Measurements from ENCODE around the gene GAA. TPM values are rescaled to one million over a fixed set of nuclear protein-coding genes. Genes with fewer than 3 reads are reported as not detected.

The GAA gene
- total RNA-seq, 2 experiments from 2014 or later, result 18.1 to 22.3 TPM

GRCh38 chr17:80068301-80069222 lies 32.8 kb upstream of the GAA start:
- peaks cover 7% of the 10 kb centered on the region for H3K4me1 Mint-ChIP-seq (ENCODE audit: low read depth)
- no peak for ATAC-seq
- CTCF ChIA-PET, result interaction anchor here (1.2 kb wide), 1 partner anchor 14 kb away, joined by 3 read pairs; no protein-coding TSS in a partner anchor
- H3K4me3 Mint-ChIP-seq, result no peak overlapping the region
- no peaks in the 10 kb centered on the region for H3K9me3 Mint-ChIP-seq (ENCODE audit: insufficient read depth)
- no peaks in the 10 kb centered on the region for H3K27me3 Mint-ChIP-seq (ENCODE audit: low read depth)
- H3K36me3 Mint-ChIP-seq (ENCODE audit: low read depth), result no peaks in the 10 kb centered on the region
- POLR2A ChIA-PET, result no interaction called here
- H3K27ac Mint-ChIP-seq, result no peak overlapping the region
- DNase-seq, result no peak

GRCh38 chr17:80070375-80071115 lies 30.8 kb upstream of the GAA start:
- Mint-ChIP-seq H3K36me3 (ENCODE audit: low read depth) (no peaks in the 10 kb centered on the region), H3K4me1 (ENCODE audit: low read depth) (peaks cover 7% of the 10 kb centered on the region), H3K27me3 (ENCODE audit: low read depth) (no peaks in the 10 kb centered on the region), H3K4me3 (no peak overlapping the region), H3K27ac (no peak overlapping the region), H3K9me3 (ENCODE audit: insufficient read depth) (no peaks in the 10 kb centered on the region)
- DNase-seq, result no peak
- ATAC-seq, result no peak
- ChIA-PET CTCF (no interaction called here), POLR2A (no interaction called here)

- ChIA-PET CTCF (no interaction called here), POLR2A (no interaction called here)
- H3K4me3 Mint-ChIP-seq, result no peak overlapping the region
- H3K27me3 Mint-ChIP-seq (ENCODE audit: low read depth), result no peaks in the 10 kb centered on the region
- DNase-seq (no peak), ATAC-seq (no peak)
- H3K4me1 Mint-ChIP-seq (ENCODE audit: low read depth), result peaks cover 7% of the 10 kb centered on the region
- no peaks in the 10 kb centered on the region for H3K9me3 Mint-ChIP-seq (ENCODE audit: insufficient read depth)
- H3K27ac Mint-ChIP-seq, result no peak overlapping the region
- H3K36me3 Mint-ChIP-seq (ENCODE audit: low read depth), result no peaks in the 10 kb centered on the region
These were observed 30.1 kb upstream of the GAA start for GRCh38 chr17:80071116-80071841.

- POLR2A ChIA-PET, result no interaction called here
- no peak overlapping the region for H3K27ac Mint-ChIP-seq
- CTCF ChIA-PET, result no interaction called here
These were observed 29.0 kb upstream of the GAA start for GRCh38 chr17:80072410-80072809.

GRCh38 chr17:80080081-80080480 lies 21.3 kb upstream of the GAA start:
- Mint-ChIP-seq H3K4me1 (ENCODE audit: low read depth) (peaks cover 3% of the 10 kb centered on the region), H3K36me3 (ENCODE audit: low read depth) (no peaks in the 10 kb centered on the region), H3K9me3 (ENCODE audit: insufficient read depth) (no peaks in the 10 kb centered on the region), H3K4me3 (no peak overlapping the region), H3K27me3 (ENCODE audit: low read depth) (peaks cover 2% of the 10 kb centered on the region), H3K27ac (no peak overlapping the region)
- ChIA-PET POLR2A (no interaction called here), CTCF (interaction anchor here (0.6 to 1.2 kb wide), 2 partner anchors 21 to 267 kb away, joined by 3 read pairs; partner anchors contain the start of gene GAA)
- ATAC-seq (no peak), DNase-seq (no peak)

More at GRCh38 chr17:80072410-80072809, 29.0 kb upstream of the GAA start:
- ATAC-seq (no peak), DNase-seq (no peak)
- Mint-ChIP-seq H3K36me3 (ENCODE audit: low read depth) (no peaks in the 10 kb centered on the region), H3K27me3 (ENCODE audit: low read depth) (no peaks in the 10 kb centered on the region), H3K9me3 (ENCODE audit: insufficient read depth) (no peaks in the 10 kb centered on the region), H3K4me1 (ENCODE audit: low read depth) (peaks cover 7% of the 10 kb centered on the region), H3K4me3 (no peak overlapping the region)

- H3K4me1 Mint-ChIP-seq (ENCODE audit: low read depth), result peaks cover 3% of the 10 kb centered on the region
- CTCF ChIA-PET, result interaction anchor here (0.8 to 3.3 kb wide), 5 partner anchors 12 to 77 kb away, joined by 3 to 20 read pairs (median 5); partner anchors contain the start of gene GAA
- peaks cover 2% of the 10 kb centered on the region for H3K27me3 Mint-ChIP-seq (ENCODE audit: low read depth)
- H3K27ac Mint-ChIP-seq, result no peak overlapping the region
- ATAC-seq, result no peak
- DNase-seq, result no peak
- H3K9me3 Mint-ChIP-seq (ENCODE audit: insufficient read depth), result no peaks in the 10 kb centered on the region
- H3K36me3 Mint-ChIP-seq (ENCODE audit: low read depth), result no peaks in the 10 kb centered on the region
- H3K4me3 Mint-ChIP-seq, result no peak overlapping the region
- POLR2A ChIA-PET, result interaction anchor here (0.5 to 0.6 kb wide), 2 partner anchors 444 to 1859 kb away, joined by 3 to 4 read pairs; no protein-coding TSS in a partner anchor
These were observed 19.8 kb upstream of the GAA start for GRCh38 chr17:80081596-80081995.

GRCh38 chr17:80082403-80083135 lies 18.8 kb upstream of the GAA start:
- DNase-seq (peak; percentile 69), ATAC-seq (peak; percentile 67)
- Mint-ChIP-seq H3K9me3 (ENCODE audit: insufficient read depth) (no peaks in the 10 kb centered on the region), H3K27ac (peak overlapping the region; percentile 39), H3K27me3 (ENCODE audit: low read depth) (peaks cover 2% of the 10 kb centered on the region), H3K4me3 (no peak overlapping the region), H3K4me1 (ENCODE audit: low read depth) (peaks cover 3% of the 10 kb centered on the region), H3K36me3 (ENCODE audit: low read depth) (no peaks in the 10 kb centered on the region)
- POLR2A ChIA-PET, result no interaction called here
- CTCF ChIA-PET, result interaction anchor here (0.8 to 3.3 kb wide), 8 partner anchors 10 to 169 kb away, joined by 3 to 20 read pairs (median 4); partner anchors contain the start of gene GAA

- Mint-ChIP-seq H3K27ac (peak overlapping the region; percentile 39), H3K4me1 (ENCODE audit: low read depth) (peaks cover 3% of the 10 kb centered on the region), H3K36me3 (ENCODE audit: low read depth) (no peaks in the 10 kb centered on the region), H3K9me3 (ENCODE audit: insufficient read depth) (no peaks in the 10 kb centered on the region), H3K27me3 (ENCODE audit: low read depth) (peaks cover 2% of the 10 kb centered on the region), H3K4me3 (no peak overlapping the region)
- CTCF ChIA-PET, result interaction anchor here (1.1 to 3.3 kb wide), 5 partner anchors 9 to 169 kb away, joined by 3 to 20 read pairs (median 5); partner anchors contain the start of gene GAA
- ATAC-seq (no peak), DNase-seq (no peak)
- POLR2A ChIA-PET, result no interaction called here
These were observed 18.2 kb upstream of the GAA start for GRCh38 chr17:80083136-80083661.

- Mint-ChIP-seq H3K9me3 (ENCODE audit: insufficient read depth) (no peaks in the 10 kb centered on the region), H3K27ac (no peak overlapping the region), H3K36me3 (ENCODE audit: low read depth) (no peaks in the 10 kb centered on the region), H3K27me3 (ENCODE audit: low read depth) (no peaks in the 10 kb centered on the region), H3K4me3 (no peak overlapping the region), H3K4me1 (ENCODE audit: low read depth) (peaks cover 3% of the 10 kb centered on the region)
- ATAC-seq (no peak), DNase-seq (no peak)
- POLR2A ChIA-PET, result no interaction called here
- CTCF ChIA-PET, result interaction anchor here (1.4 kb wide), 1 partner anchor 17 kb away, joined by 4 read pairs; the partner anchor contains the start of gene GAA
These were observed 16.6 kb upstream of the GAA start for GRCh38 chr17:80084773-80085172.

- no peak overlapping the region for H3K4me3 Mint-ChIP-seq
- DNase-seq (no peak), ATAC-seq (no peak)
- ChIA-PET POLR2A (no interaction called here), CTCF (interaction anchor here (0.6 to 3.8 kb wide), 4 partner anchors 15 to 141 kb away, joined by 3 to 26 read pairs (median 4); partner anchors contain the start of gene GAA)
- no peaks in the 10 kb centered on the region for H3K9me3 Mint-ChIP-seq (ENCODE audit: insufficient read depth)
- no peak overlapping the region for H3K27ac Mint-ChIP-seq
- H3K4me1 Mint-ChIP-seq (ENCODE audit: low read depth), result peaks cover 3% of the 10 kb centered on the region
- no peaks in the 10 kb centered on the region for H3K36me3 Mint-ChIP-seq (ENCODE audit: low read depth)
- no peaks in the 10 kb centered on the region for H3K27me3 Mint-ChIP-seq (ENCODE audit: low read depth)
These were observed 15.3 kb upstream of the GAA start for GRCh38 chr17:80086081-80086480.

- Mint-ChIP-seq H3K4me1 (ENCODE audit: low read depth) (peaks cover 3% of the 10 kb centered on the region), H3K27ac (no peak overlapping the region), H3K4me3 (no peak overlapping the region), H3K27me3 (ENCODE audit: low read depth) (no peaks in the 10 kb centered on the region), H3K9me3 (ENCODE audit: insufficient read depth) (no peaks in the 10 kb centered on the region), H3K36me3 (ENCODE audit: low read depth) (no peaks in the 10 kb centered on the region)
- ChIA-PET CTCF (interaction anchor here (1.1 to 3.8 kb wide), 3 partner anchors 15 to 78 kb away, joined by 3 to 26 read pairs (median 3); partner anchors contain the start of gene GAA), POLR2A (no interaction called here)
- DNase-seq (no peak), ATAC-seq (no peak)
These were observed 14.8 kb upstream of the GAA start for GRCh38 chr17:80086616-80087015.
